HepG2 (cell line): ENCODE data around the gene HYOU1. TPM values are rescaled to one million over a fixed set of nuclear protein-coding genes. Genes with fewer than 3 reads are reported as not detected.

Experiments used
- BORCS8-MEF2B ChIP-seq: sonication (generic); formaldehyde crosslinking; IDR thresholded peaks from 2 replicates; pipeline ENCODE4 v1.8.0; 2022; ENCODE audit warnings: mild to moderate bottlenecking, missing genetic modification reagents
- FOXJ3 ChIP-seq: sonication (generic); formaldehyde crosslinking; IDR thresholded peaks from 2 replicates; pipeline ENCODE4 v1.4.0; 2020; ENCODE audit warnings: missing genetic modification reagents, mild to moderate bottlenecking, borderline replicate concordance
- GLI4 ChIP-seq: sonication (generic); formaldehyde crosslinking; IDR thresholded peaks from 2 replicates; pipeline ENCODE4 v1.5.1; 2020; ENCODE audit warnings: missing genetic modification reagents, mild to moderate bottlenecking, moderate library complexity, borderline replicate concordance
- PHF21A ChIP-seq: sonication (generic); formaldehyde crosslinking; IDR thresholded peaks from 2 replicates; pipeline ENCODE4 v1.5.0; 2020; ENCODE audit warnings: mild to moderate bottlenecking, missing genetic modification reagents
- RCOR2 ChIP-seq: IDR thresholded peaks from 2 replicates; pipeline ENCODE4 v1.6.1; 2016; ENCODE audit warnings: missing biosample characterization, missing genetic modification reagents
- RFX3 ChIP-seq: IDR thresholded peaks from 2 replicates; pipeline ENCODE4 v1.6.1; 2016; ENCODE audit warnings: missing biosample characterization, missing genetic modification reagents
- RORA ChIP-seq: sonication (generic); formaldehyde crosslinking; IDR thresholded peaks from 2 replicates; pipeline ENCODE4 v1.5.0; 2020; ENCODE audit warnings: mild to moderate bottlenecking, missing genetic modification reagents, moderate library complexity
- SRSF4 ChIP-seq: fragments of 200-400 bp; formaldehyde crosslinking; IDR thresholded peaks from one replicate; pipeline ENCODE4 v1.6.1; 2018; ENCODE audit warnings: mild to moderate bottlenecking, low read depth, low read length, moderate library complexity; ENCODE audit not compliant: poor library complexity, severe bottlenecking
- SYNCRIP ChIP-seq: fragments of 200-400 bp; formaldehyde crosslinking; IDR thresholded peaks from 2 replicates; pipeline ENCODE4 v1.6.1; 2018; ENCODE audit warnings: mild to moderate bottlenecking, low read depth, low read length; ENCODE audit not compliant: insufficient read depth
- TEAD3 ChIP-seq: optimal IDR thresholded peaks from 2 replicates; pipeline ENCODE3; 2016; ENCODE audit warnings: borderline replicate concordance
- TP53 ChIP-seq: sonication (generic); formaldehyde crosslinking; conservative IDR thresholded peaks from 2 replicates; pipeline ENCODE4 v1.4.0; 2020; ENCODE audit warnings: missing genetic modification reagents
- ZKSCAN5 ChIP-seq: sonication (generic); formaldehyde crosslinking; IDR thresholded peaks from 2 replicates; pipeline ENCODE4 v1.5.1; 2020; ENCODE audit warnings: mild to moderate bottlenecking, missing genetic modification reagents
- ZNF138 ChIP-seq: sonication (generic); formaldehyde crosslinking; IDR thresholded peaks from 2 replicates; pipeline ENCODE4 v1.5.0; 2020; ENCODE audit warnings: mild to moderate bottlenecking, low read depth, missing genetic modification reagents
- ZNF317 ChIP-seq: sonication (generic); formaldehyde crosslinking; IDR thresholded peaks from 2 replicates; pipeline ENCODE4 v1.5.0; 2020; ENCODE audit warnings: mild to moderate bottlenecking, missing genetic modification reagents
- ZNF382 ChIP-seq: sonication (generic); formaldehyde crosslinking; IDR thresholded peaks from 2 replicates; pipeline ENCODE4 v1.5.0; 2020; ENCODE audit warnings: missing genetic modification reagents, mild to moderate bottlenecking, borderline replicate concordance
- ZNF460 ChIP-seq: sonication (generic); formaldehyde crosslinking; IDR thresholded peaks from 2 replicates; pipeline ENCODE4 v1.5.1; 2020; ENCODE audit warnings: missing genetic modification reagents, mild to moderate bottlenecking, borderline replicate concordance
- ZNF550 ChIP-seq: sonication (generic); formaldehyde crosslinking; IDR thresholded peaks from 2 replicates; pipeline ENCODE4 v1.4.0; 2020; ENCODE audit warnings: mild to moderate bottlenecking, missing genetic modification reagents, borderline replicate concordance
- polyA plus RNA-seq, 8 experiments: library from polyadenylated mRNA; depleted of rRNA in 3 of 8; stranded (reverse) in 7 of 8; unstranded in 1 of 8; fragments of >200 nt; fragmentation: Illumina TruSeq in 4 of 8; extraction: Trizol in 4 of 8; gene quantifications; 2 replicates each; pipeline versions ENCODE4 v1.2.1 to v1.2.3, GENCODE V29; 2011 to 2016; ENCODE audit warnings: low read depth in 4 of 8, missing spikeins in 1 of 8, mixed read lengths in 1 of 8; ENCODE audit not compliant: insufficient read depth in 1 of 8
- total RNA-seq, 5 experiments: library from RNA; depleted of rRNA; stranded (reverse); fragments of >200 nt; fragmentation: Illumina TruSeq; extraction: Trizol; gene quantifications; 2 replicates each; pipeline ENCODE4 v1.2.3, GENCODE V29; 2016; ENCODE audit warnings: low read depth in 1 of 5
- TF ChIP-seq, protein P1 (sequence below): sonication (generic); formaldehyde crosslinking; IDR thresholded peaks from 2 replicates; pipeline ENCODE4 v1.4.0; 2020; ENCODE audit warnings: missing genetic modification reagents
- TF ChIP-seq, protein P2 (sequence below): IDR thresholded peaks from 2 replicates; pipeline ENCODE4 v1.6.1; 2016; ENCODE audit warnings: low read depth

The HYOU1 gene
- total and polyA plus RNA-seq, 2 of the 13 experiments (the other 11 are each of a cell fraction or from before 2014, with no cell fraction given): 127 to 155 TPM

- TF ChIP-seq RCOR2: no peak
- TF ChIP-seq GLI4 (CRISPR knock-in tag): no peak
- TF ChIP-seq ZNF460 (CRISPR knock-in tag): no peak; the same call in 1 of the 2 replicates
- TF ChIP-seq, protein P1, sequence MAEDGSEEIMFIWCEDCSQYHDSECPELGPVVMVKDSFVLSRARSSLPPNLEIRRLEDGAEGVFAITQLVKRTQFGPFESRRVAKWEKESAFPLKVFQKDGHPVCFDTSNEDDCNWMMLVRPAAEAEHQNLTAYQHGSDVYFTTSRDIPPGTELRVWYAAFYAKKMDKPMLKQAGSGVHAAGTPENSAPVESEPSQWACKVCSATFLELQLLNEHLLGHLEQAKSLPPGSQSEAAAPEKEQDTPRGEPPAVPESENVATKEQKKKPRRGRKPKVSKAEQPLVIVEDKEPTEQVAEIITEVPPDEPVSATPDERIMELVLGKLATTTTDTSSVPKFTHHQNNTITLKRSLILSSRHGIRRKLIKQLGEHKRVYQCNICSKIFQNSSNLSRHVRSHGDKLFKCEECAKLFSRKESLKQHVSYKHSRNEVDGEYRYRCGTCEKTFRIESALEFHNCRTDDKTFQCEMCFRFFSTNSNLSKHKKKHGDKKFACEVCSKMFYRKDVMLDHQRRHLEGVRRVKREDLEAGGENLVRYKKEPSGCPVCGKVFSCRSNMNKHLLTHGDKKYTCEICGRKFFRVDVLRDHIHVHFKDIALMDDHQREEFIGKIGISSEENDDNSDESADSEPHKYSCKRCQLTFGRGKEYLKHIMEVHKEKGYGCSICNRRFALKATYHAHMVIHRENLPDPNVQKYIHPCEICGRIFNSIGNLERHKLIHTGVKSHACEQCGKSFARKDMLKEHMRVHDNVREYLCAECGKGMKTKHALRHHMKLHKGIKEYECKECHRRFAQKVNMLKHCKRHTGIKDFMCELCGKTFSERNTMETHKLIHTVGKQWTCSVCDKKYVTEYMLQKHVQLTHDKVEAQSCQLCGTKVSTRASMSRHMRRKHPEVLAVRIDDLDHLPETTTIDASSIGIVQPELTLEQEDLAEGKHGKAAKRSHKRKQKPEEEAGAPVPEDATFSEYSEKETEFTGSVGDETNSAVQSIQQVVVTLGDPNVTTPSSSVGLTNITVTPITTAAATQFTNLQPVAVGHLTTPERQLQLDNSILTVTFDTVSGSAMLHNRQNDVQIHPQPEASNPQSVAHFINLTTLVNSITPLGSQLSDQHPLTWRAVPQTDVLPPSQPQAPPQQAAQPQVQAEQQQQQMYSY: no peak
- TF ChIP-seq RORA (CRISPR knock-in tag): no peak
- peak; percentile 73; the same call in 1 of the 2 replicates for TF ChIP-seq PHF21A (CRISPR knock-in tag)
- no peak for TF ChIP-seq FOXJ3 (CRISPR knock-in tag)
- TF ChIP-seq SYNCRIP: no peak
- peak; percentile 35; the same call in 1 of the 2 replicates for TF ChIP-seq ZNF317 (CRISPR knock-in tag)
- TF ChIP-seq ZKSCAN5 (CRISPR knock-in tag): no peak
- no peak for TF ChIP-seq ZNF138 (CRISPR knock-in tag)
- no peak for TF ChIP-seq SRSF4
- TF ChIP-seq RFX3 (CRISPR knock-in tag): no peak
- peak; percentile 37 for TF ChIP-seq BORCS8-MEF2B (CRISPR knock-in tag)
- TF ChIP-seq, protein P2, sequence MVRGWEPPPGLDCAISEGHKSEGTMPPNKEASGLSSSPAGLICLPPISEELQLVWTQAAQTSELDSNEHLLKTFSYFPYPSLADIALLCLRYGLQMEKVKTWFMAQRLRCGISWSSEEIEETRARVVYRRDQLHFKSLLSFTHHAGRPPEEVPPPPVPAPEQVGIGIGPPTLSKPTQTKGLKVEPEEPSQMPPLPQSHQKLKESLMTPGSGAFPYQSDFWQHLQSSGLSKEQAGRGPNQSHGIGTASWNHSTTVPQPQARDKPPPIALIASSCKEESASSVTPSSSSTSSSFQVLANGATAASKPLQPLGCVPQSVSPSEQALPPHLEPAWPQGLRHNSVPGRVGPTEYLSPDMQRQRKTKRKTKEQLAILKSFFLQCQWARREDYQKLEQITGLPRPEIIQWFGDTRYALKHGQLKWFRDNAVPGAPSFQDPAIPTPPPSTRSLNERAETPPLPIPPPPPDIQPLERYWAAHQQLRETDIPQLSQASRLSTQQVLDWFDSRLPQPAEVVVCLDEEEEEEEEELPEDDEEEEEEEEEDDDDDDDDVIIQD: no peak
- TF ChIP-seq ZNF382 (CRISPR knock-in tag): no peak
- no peak for TF ChIP-seq ZNF550 (CRISPR knock-in tag)
- TF ChIP-seq TEAD3 (CRISPR knock-in tag): peak; percentile 60
- TF ChIP-seq TP53 (CRISPR knock-in tag): no peak
Measured at GRCh38 chr11:119018074-119018938, 38.7 kb downstream of the HYOU1 start, which contains the start of the genes RPS25 and TRAPPC4 (continued).
